Glutamatergic neuron (in vitro differentiated cells): Measurements from ENCODE around the gene MGMT. TPM values are rescaled to one million over a fixed set of nuclear protein-coding genes. Genes with fewer than 3 reads are reported as not detected.
A peak's percentile ranks its signal among the peaks of the same experiment; 100 is the strongest.

Source experiments
- DNase-seq: peaks from one replicate; pipeline ENCODE4 v3.0.0; 2022
- H3K27ac Mint-ChIP-seq: one replicate; pipeline ENCODE4 v1.8.0; 2020; ENCODE audit warnings: mild to moderate bottlenecking, mixed read lengths, inconsistent platforms; ENCODE audit not compliant: unreplicated experiment
- H3K27me3 Mint-ChIP-seq: one replicate; pipeline ENCODE4 v1.8.0; 2020; ENCODE audit warnings: mild to moderate bottlenecking, moderate library complexity, mixed read lengths, inconsistent platforms; ENCODE audit not compliant: unreplicated experiment
- H3K36me3 Mint-ChIP-seq: one replicate; pipeline ENCODE4 v1.8.0; 2020; ENCODE audit warnings: mild to moderate bottlenecking, mixed read lengths, inconsistent platforms; ENCODE audit not compliant: unreplicated experiment
- H3K4me1 Mint-ChIP-seq: one replicate; pipeline ENCODE4 v1.8.0; 2020; ENCODE audit warnings: mild to moderate bottlenecking, low read depth, mixed read lengths, inconsistent platforms; ENCODE audit not compliant: unreplicated experiment
- H3K4me3 Mint-ChIP-seq: one replicate; pipeline ENCODE4 v1.8.0; 2020; ENCODE audit warnings: mild to moderate bottlenecking, mixed read lengths, inconsistent platforms; ENCODE audit not compliant: unreplicated experiment
- H3K9me3 Mint-ChIP-seq: one replicate; pipeline ENCODE4 v1.8.0; 2020; ENCODE audit warnings: mild to moderate bottlenecking, moderate library complexity, mixed read lengths, inconsistent platforms; ENCODE audit not compliant: unreplicated experiment
- CTCF ChIP-seq: fragments of 200-600 bp; sonication (generic); IDR thresholded peaks from one replicate; pipeline ENCODE4 v1.5.0; 2021; ENCODE audit not compliant: partially characterized antibody, unreplicated experiment
- total RNA-seq: library from RNA; stranded (reverse); fragmentation: NEBNext Ultra II Directional; extraction: Animal tissue kit (Norgen Biotek cat#: 25700); gene quantifications from one replicate; pipeline ENCODE4 v1.2.1, GENCODE V29; 2021; ENCODE audit not compliant: unreplicated experiment

The MGMT gene
- total RNA-seq, 1 donor from 2014 or later: 15.9 TPM

- Mint-ChIP-seq H3K36me3 (peaks cover 5% of the 10 kb centered on the region), H3K4me3 (no peak overlapping the region), H3K27ac (no peak overlapping the region), H3K9me3 (peaks cover 4% of the 10 kb centered on the region), H3K27me3 (peaks cover 4% of the 10 kb centered on the region), H3K4me1 (peaks cover 32% of the 10 kb centered on the region)
- no peak for TF ChIP-seq CTCF
- DNase-seq: no peak
These were observed 292.9 kb downstream of the MGMT start for GRCh38 chr10:129760003-129760315.

- DNase-seq: no peak
- Mint-ChIP-seq H3K27me3 (peaks cover 4% of the 10 kb centered on the region), H3K36me3 (peaks cover 5% of the 10 kb centered on the region), H3K27ac (no peak overlapping the region), H3K4me3 (no peak overlapping the region), H3K9me3 (peaks cover 4% of the 10 kb centered on the region), H3K4me1 (peaks cover 32% of the 10 kb centered on the region)
- no peak for TF ChIP-seq CTCF
These were observed 293.4 kb downstream of the MGMT start for GRCh38 chr10:129760416-129760815.

GRCh38 chr10:129761197-129761972, 294.3 kb downstream of the MGMT start:
- Mint-ChIP-seq H3K4me1 (peaks cover 32% of the 10 kb centered on the region), H3K27ac (no peak overlapping the region), H3K9me3 (peaks cover 4% of the 10 kb centered on the region), H3K27me3 (peaks cover 4% of the 10 kb centered on the region), H3K36me3 (peaks cover 5% of the 10 kb centered on the region), H3K4me3 (no peak overlapping the region)
- TF ChIP-seq CTCF: no peak
- DNase-seq: no peak

GRCh38 chr10:129761981-129762956, 295.2 kb downstream of the MGMT start:
- Mint-ChIP-seq H3K4me1 (peaks cover 31% of the 10 kb centered on the region), H3K36me3 (peaks cover 5% of the 10 kb centered on the region), H3K4me3 (peak overlapping the region; percentile 65), H3K9me3 (peaks cover 4% of the 10 kb centered on the region), H3K27me3 (peaks cover 4% of the 10 kb centered on the region), H3K27ac (peak overlapping the region; percentile 89)
- DNase-seq: no peak
- TF ChIP-seq CTCF: no peak
